Measurements from ENCODE around the gene MCMBP. TPM values are rescaled to one million over a fixed set of nuclear protein-coding genes. Genes with fewer than 3 reads are reported as not detected.
A peak's percentile ranks its signal among the peaks of the same experiment; 100 is the strongest.

The MCMBP gene
- total RNA-seq, 1 experiment from 2014 or later: 87.1 TPM

GRCh38 chr10:119806334-119807130, 66.1 kb downstream of the MCMBP start:
- H3K79me2 ChIP-seq (ENCODE audit: insufficient read depth, low read length): no peaks in the 10 kb centered on the region
- no peak overlapping the region for H3K14ac ChIP-seq (ENCODE audit: insufficient read depth, low read length)
- no peak for DNase-seq
- H3K9ac ChIP-seq (ENCODE audit: extremely low read depth, insufficient read length, low read length): no peak overlapping the region
- no peak overlapping the region for H2BK5ac ChIP-seq (ENCODE audit: insufficient read length, low read length)
- Mint-ChIP-seq H3K36me3 (ENCODE audit: insufficient read depth in 1 of 3, low read depth in 3 of 3) (peaks cover 0 to 10% (median 7%) of the 10 kb centered on the region in 3 experiments; a peak in 4 of 7 replicates), H3K9me3 (no peaks in the 10 kb centered on the region), H3K27ac (no peak overlapping the region), H3K27me3 (ENCODE audit: low read depth) (no peaks in the 10 kb centered on the region), H3K4me1 (no peaks in the 10 kb centered on the region), H3K4me3 (no peak overlapping the region)
- no peak overlapping the region for H3T11ph ChIP-seq (ENCODE audit: low read length)
- no peak overlapping the region for H2BK20ac ChIP-seq (ENCODE audit: low read depth, low read length, poor library complexity, severe bottlenecking)
- H3K23me2 ChIP-seq (ENCODE audit: insufficient read length, low read depth, low read length, poor library complexity, severe bottlenecking): no peaks in the 10 kb centered on the region
- no peak overlapping the region for H2AFZ ChIP-seq (ENCODE audit: low read length)
- no peak overlapping the region for H4K91ac ChIP-seq (ENCODE audit: insufficient read length, low read depth, low read length)
- H2BK15ac ChIP-seq (ENCODE audit: low read depth, low read length): no peak overlapping the region
- no peak overlapping the region for H3K4me2 ChIP-seq (ENCODE audit: insufficient read depth, insufficient read length, low read length)
- no peak overlapping the region for H3K18ac ChIP-seq (ENCODE audit: insufficient read length, low read depth, low read length)
- TF ChIP-seq, protein P1, sequence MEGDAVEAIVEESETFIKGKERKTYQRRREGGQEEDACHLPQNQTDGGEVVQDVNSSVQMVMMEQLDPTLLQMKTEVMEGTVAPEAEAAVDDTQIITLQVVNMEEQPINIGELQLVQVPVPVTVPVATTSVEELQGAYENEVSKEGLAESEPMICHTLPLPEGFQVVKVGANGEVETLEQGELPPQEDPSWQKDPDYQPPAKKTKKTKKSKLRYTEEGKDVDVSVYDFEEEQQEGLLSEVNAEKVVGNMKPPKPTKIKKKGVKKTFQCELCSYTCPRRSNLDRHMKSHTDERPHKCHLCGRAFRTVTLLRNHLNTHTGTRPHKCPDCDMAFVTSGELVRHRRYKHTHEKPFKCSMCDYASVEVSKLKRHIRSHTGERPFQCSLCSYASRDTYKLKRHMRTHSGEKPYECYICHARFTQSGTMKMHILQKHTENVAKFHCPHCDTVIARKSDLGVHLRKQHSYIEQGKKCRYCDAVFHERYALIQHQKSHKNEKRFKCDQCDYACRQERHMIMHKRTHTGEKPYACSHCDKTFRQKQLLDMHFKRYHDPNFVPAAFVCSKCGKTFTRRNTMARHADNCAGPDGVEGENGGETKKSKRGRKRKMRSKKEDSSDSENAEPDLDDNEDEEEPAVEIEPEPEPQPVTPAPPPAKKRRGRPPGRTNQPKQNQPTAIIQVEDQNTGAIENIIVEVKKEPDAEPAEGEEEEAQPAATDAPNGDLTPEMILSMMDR (conservative IDR thresholded peaks at IDR 0.05): peak; percentile 27; the same call in 2 of the 3 replicates
- H3K9me3 ChIP-seq (ENCODE audit: control insufficient read depth, low read depth, low read length): no peaks in the 10 kb centered on the region
- no peaks in the 10 kb centered on the region for H3K27me3 ChIP-seq (ENCODE audit: insufficient read depth, low read length)
- H3K23ac ChIP-seq (ENCODE audit: insufficient read length, low read depth, low read length): no peak overlapping the region
- H3K4ac ChIP-seq (ENCODE audit: low read depth, low read length): no peak overlapping the region
- no peak overlapping the region for H3K56ac ChIP-seq (ENCODE audit: insufficient read length, low read depth, low read length)
- H4K20me1 ChIP-seq (ENCODE audit: control insufficient read depth, insufficient read depth, insufficient read length): no peaks in the 10 kb centered on the region
- no peaks in the 10 kb centered on the region for H3K4me1 ChIP-seq (ENCODE audit: insufficient read depth, low read length)
- no peak overlapping the region for H4K5ac ChIP-seq (ENCODE audit: insufficient read length, low read depth, low read length)
- H2BK12ac ChIP-seq (ENCODE audit: insufficient read length, low read depth, low read length): no peak overlapping the region
- H2BK120ac ChIP-seq (ENCODE audit: low read depth, low read length, poor library complexity, severe bottlenecking): no peak overlapping the region
- no peak overlapping the region for H3K27ac ChIP-seq (ENCODE audit: insufficient read length, low read depth, low read length)
- no peak overlapping the region for H4K8ac ChIP-seq (replicated peaks; ENCODE audit: insufficient read length, low read depth, low read length)
- H3K79me1 ChIP-seq (ENCODE audit: insufficient read depth, low read depth, low read length, poor library complexity, severe bottlenecking): no peaks in the 10 kb centered on the region
- WGBS (ENCODE audit: extremely low coverage, insufficient read length, low lambda C conversion rate): no CpG with 5 or more reads among the region's 11 CpGs
- H2AK5ac ChIP-seq (ENCODE audit: insufficient read length, low read length): no peak overlapping the region
